ENCODE measurements around the gene EPHX1. TPM values are rescaled to one million over a fixed set of nuclear protein-coding genes. Genes with fewer than 3 reads are reported as not detected.

EPHX1 gene
- total RNA-seq, 1 donor from 2014 or later: 50.4 TPM

Other genes starting within 250 kb of the EPHX1 start
- 8.9 and 12.6 TPM in 2 replicates for gene ENAH, start 157.0 kb upstream of the EPHX1 start, total RNA-seq
- 136 and 170 TPM in 2 replicates for gene SRP9, start 32.3 kb upstream of the EPHX1 start, total RNA-seq
- gene TMEM63A, start 72.3 kb downstream of the EPHX1 start, total RNA-seq: 4.1 and 4.4 TPM in 2 replicates
- gene LEFTY1, start 79.0 kb downstream of the EPHX1 start, total RNA-seq: not detected in 2 replicates
- 19.8 and 31.5 TPM in 2 replicates for gene PYCR2, start 114.1 kb downstream of the EPHX1 start, total RNA-seq
- gene LEFTY2, start 131.1 kb downstream of the EPHX1 start, total RNA-seq: not detected in 2 replicates
- 16.6 and 35.7 TPM in 2 replicates for gene SDE2, start 189.2 kb downstream of the EPHX1 start, total RNA-seq

Data from lung microvascular endothelial cell (primary cell).